ENCODE measurements around the gene ADAMTSL1.
"Not testable (repeated sequence)": the region's sequence is repeated elsewhere in the genome, so short reads cannot be mapped to it uniquely, and the experiment has no call there.

ADAMTSL1 gene

DNA sequence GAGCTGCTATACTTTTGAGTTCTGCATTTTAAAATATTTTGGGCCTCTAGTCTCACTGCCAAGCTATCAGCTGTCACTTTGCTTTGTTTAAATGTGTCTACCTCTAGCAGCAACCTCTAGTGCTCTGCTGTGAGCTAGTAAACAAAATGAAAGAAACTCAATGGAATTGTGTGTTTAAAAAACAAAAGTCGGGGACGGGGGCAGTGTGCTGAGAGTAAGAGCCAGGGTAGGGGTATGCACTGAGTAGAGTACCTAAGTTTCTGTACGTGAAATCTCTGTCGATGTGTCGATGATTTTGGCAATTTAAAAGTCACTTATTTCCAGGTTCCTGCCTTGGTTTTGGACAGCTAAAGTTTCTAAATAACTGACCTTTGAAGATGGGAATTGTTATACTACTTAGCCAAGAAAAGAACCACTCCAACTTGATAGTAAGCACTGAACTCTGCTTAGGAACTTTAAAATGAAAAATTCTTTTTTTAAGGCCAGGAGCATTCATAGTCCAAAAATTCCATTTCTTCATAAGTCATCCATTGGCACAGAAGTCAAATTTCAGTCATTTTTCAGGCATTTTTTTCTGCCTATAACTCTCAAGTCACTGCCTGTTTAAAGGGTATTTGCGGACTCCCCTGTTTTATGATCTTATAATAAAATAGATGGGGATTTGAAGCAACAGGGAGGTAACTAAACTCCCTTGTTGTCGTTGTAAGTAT lies 447.6 kb downstream of the ADAMTSL1 start:
- no peak for DNase-seq

DNA sequence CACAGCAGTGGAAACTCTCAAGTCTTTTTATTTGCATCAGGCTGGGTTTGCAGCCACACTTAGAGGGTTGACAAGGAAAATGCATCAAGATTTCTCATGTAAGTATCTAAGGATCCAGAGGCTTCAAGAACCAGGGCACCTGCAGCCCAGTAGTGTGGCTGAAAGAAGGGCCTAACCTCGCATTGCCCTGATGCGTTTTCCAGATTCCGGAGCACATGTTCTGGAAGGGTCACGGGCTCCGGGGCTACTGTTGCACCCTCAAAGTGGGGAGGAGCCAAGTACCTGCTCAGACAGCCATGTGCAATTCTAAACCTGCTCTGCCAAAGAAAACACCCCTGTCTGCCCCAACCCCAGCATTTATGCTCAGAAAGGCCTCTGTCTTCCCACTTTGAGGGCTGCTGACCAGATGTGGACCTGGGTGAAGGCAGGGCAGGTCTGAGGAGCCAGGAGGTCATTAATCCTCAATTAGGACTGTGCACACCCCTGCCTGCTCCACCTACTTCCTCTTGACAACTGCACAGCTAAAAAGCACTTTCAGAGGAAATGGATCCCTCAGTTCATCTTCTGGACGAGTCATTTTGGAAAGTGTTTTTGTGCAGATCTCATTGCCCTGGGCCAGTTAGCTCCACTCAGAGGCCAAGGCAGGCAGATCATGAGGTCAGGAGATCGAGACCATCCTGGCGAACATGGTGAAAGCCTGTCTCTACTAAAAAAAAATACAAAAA lies 448.4 kb downstream of the ADAMTSL1 start:
- DNase-seq = no peak

GRCh38 chr9:18923167-18923566 lies 449.2 kb downstream of the ADAMTSL1 start:
- no peak for DNase-seq

- no peak for DNase-seq
These were observed 449.9 kb downstream of the ADAMTSL1 start for GRCh38 chr9:18923671-18924430.

DNA sequence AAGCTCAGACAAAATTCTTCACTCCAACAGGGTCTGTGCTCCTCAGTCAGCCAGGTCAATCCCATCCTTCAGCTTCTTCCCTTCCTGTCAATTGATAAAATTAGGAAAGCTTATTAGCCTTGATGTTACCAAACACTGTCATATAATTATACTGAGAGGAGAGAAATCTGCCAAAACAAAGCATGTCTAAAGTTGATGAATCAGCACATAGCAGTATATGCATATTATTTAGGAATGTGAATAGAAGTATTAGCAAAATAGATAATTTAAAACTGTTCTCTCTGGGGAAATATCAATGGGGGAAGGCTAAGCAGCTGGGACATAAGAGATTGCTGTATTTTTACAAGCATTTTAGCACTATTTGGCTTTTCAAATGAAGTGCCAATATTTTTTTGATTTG lies 451.9 kb downstream of the ADAMTSL1 start:
- DNase-seq = no peak

DNA sequence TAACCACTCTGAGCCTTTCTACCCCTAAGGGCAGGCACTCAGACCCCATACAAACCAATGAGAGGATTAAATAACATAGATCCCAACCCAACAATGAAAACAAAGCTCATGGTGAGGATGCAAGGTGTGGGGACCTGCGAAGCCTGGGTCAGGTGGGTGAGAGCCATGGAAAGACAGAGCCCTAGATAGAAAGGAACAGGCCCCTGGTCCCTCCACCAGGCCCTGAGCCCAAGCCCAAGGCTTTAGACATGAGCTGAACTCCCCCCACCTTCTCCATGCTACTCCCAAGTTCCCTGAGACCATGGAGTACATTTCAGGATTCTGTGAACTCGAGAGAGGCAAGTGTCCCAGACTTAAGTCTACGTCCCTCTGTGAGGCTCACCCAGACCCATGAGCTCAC lies 452.6 kb downstream of the ADAMTSL1 start:
- no peak for DNase-seq

GRCh38 chr9:18928711-18929110 lies 454.8 kb downstream of the ADAMTSL1 start:
- DNase-seq = no peak

- DNase-seq = not testable (repeated sequence)
These were observed 456.7 kb downstream of the ADAMTSL1 start for GRCh38 chr9:18930611-18931010.

DNA sequence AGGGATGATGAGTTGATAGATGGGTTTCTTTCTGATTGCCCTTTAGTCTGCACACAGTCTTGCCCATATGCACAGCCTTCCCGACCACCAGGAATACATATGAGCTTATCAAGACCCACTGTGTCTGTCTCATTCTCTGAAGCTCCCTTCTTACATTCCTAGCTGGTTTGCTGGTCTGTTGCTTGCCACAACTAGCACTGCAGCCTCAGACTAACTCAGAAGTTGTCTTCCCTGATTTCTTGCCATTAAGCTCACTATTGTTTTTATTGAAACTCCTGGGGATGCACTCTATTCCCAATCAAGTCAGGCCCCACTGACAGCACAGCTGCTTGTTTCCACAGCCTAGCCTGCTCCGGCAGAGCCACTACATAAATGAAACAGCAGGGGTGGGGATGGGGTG lies 461.6 kb downstream of the ADAMTSL1 start:
- no peak for DNase-seq

DNA sequence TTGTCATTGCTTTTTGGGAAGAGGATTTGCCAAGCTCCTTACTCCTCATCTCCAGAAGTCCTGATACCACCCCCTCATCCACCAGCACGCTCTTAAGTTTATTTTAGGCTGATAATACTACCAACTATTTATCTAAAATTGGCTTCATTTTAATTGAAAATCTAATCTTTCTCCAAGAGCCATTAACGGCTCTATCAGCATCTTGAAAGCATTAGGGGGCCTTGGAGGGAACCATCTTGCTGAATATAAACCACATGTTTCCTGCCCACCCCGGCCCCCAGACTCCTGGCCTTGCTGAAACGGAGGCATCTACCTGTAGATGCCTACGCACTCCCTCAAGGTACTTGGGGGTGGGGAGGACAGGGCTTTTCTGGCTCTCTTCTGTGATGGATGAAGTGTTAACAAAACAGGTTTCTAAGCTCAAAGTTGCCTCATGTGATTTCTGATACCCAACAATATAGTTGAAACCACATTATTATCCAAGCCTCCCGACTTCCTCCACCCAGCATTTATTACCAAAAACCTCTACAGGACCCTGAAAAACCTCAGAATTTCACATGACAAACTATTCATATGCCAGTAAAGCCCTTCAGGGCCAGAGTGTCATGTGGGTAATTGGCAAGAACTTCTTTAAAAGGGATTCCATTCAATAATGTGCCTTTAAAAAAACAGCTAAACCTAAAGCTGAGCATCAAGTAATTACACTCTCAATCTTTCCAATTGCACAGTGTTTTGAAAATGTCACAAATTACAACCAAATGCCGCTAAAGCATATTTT lies 462.3 kb downstream of the ADAMTSL1 start:
- DNase-seq = no peak

- DNase-seq = no peak
These were observed 466.0 kb downstream of the ADAMTSL1 start for GRCh38 chr9:18939943-18940342.

- DNase-seq = no peak
These were observed 467.2 kb downstream of the ADAMTSL1 start for GRCh38 chr9:18941060-18941740.

DNA sequence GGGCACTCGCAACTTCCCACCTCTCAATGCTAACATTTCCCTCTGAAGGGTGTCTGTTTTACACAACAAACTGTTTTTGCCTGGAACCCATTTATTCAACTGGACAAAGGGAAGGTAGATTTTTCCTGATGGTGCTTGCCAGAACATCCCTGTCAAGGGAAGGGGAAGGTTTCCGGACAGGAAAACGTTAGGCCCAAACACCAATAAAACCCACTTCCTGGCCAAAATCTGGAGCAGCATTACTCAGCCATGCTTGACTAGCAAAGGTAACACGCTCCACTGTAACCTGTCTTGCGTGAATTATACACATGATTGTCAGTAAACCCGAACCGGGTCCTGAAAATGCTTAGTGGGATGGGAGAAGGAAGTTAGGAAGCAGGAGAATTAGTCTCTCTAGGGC lies 468.8 kb downstream of the ADAMTSL1 start:
- DNase-seq = no peak

DNA sequence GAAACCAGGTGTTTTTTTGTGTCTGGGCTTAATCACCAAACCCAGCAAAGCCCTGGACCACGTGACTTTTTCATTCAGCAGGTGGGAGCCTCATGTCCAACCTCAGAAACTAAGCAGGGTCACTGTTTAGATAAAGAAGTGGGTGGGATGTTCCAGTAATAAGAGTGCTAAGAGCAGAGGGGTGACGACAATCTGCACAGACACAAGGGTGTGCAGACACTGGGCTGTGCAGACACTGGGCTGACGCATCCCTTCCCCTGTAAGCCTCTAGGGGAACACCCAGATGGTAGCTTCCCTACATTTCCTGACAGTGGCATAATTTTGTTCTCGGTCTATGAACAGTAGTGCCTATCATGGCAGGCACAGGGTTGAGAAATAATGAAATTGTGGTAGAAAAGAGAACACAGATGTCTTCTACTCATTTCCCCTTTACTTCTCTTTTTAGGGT lies 474.0 kb downstream of the ADAMTSL1 start:
- no peak for DNase-seq

DNA sequence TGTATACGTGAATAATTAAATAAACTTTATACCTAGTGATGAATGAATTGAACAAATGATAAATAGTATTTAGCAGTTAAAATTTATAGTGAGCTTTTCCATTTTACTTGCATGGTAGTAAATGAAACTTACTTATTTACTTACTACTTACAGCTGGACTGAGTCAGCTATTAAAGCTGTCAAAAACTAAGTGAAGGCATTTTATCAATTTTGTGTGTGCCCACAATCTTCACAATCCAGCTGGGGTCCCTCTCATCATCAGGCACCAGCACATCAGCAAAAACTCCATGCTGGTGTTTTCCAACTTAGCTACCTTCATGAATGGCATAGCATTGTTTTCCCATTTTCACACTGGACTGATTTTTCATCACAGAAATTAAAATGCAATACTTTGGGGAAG lies 478.0 kb downstream of the ADAMTSL1 start:
- DNase-seq = no peak

DNA sequence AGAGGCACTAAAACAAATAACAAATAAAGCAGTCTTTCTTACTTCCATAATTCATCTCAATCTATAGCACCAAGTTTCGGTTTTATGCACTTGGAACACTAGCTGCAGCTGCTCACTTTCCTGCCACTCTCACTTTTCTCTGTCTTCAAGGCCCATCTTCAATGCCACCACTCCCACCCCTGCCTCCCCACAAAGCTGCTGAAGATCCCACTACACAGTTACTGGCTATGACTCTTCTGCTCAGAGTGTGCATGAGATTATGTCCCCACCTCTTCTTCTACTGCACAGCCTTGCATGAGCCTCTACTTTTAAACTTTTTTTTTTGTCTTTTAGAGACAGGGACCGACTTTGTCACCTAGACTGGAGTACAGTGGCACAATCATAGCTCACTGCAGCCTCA lies 481.7 kb downstream of the ADAMTSL1 start:
- no peak for DNase-seq
